HG02763 (cell line): ENCODE data around the gene NRBP1.
"Not testable (repeated sequence)": the region's sequence is repeated elsewhere in the genome, so short reads cannot be mapped to it uniquely, and the experiment has no call there.

Experiments used
- ATAC-seq: cut with Tn5 transposase; IDR thresholded peaks from one replicate; pipeline ENCODE4 v1.9.1; 2021; ENCODE audit warnings: mild to moderate bottlenecking, moderate library complexity; ENCODE audit not compliant: unreplicated experiment

NRBP1 gene

GRCh38 chr2:27421660-27422250, 6.7 kb upstream of the NRBP1 start:
- no peak for ATAC-seq

- ATAC-seq: no peak
These were observed 5.5 kb upstream of the NRBP1 start for GRCh38 chr2:27422958-27423357.

DNA sequence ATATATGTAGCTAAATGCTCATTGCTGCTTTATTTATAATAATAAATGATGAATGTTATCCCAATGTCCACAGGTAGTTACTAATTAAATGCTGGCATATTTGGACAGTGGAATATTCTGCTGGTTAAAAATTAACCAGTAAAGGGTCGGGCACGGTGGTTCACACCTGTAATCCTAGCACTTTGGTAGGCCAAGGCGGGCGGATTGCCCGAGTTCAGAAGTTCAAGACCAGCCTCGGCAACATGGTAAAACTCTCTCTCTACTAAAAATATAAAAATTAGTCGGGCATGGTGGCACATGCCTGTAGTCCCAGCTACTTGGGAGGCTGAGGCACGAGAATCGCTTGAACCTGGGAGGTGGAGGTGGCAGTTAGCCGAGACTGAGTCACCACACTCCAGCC, 3.4 kb upstream of the NRBP1 start:
- ATAC-seq: not testable (repeated sequence)

DNA sequence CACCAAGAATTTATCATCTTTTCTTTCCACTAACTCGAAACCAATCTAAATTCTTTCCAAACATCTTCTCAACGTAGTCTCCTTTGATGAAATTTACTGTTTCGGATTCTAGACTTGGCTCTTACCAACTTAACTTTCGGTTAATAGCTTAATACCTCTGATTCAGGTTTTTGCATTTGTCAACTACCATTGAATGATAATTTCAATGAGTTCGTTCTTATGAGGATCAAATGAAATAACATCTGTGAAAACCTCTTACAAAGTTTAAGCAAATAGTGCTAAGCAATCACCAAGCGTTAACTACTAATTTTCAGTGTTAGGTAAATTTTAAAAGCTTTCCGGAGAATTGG, 593 bp upstream of the NRBP1 start:
- ATAC-seq: no peak

DNA sequence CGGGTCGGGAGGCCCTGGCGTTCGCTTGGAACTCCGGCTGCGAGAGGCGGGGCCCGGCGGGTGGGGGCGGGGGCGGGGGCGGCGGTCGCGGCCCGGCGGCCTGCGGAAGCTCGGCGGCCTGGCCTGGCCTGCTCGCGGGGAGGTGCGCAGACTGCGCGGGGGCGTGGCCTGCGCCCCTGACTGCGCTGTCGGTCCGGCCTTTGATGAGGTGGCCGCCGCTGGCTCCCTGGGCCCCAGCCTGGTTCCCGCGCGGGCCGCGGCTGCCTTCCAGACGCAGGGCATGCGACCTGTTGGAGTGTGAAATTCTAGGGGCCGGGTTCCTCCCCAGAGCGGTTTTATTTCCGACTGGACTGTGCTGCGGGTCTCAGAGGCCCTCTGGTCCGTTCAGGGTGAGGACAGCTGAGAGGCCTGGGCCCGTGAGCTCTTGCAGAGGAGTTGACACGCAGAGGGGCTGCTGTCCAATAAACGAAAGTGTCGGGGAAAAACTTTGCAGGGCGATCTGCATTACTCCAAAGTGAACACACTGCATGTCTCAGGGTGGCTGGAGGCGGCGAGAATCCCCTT, 629 bp downstream of the NRBP1 start:
- peak; percentile 67 for ATAC-seq

DNA sequence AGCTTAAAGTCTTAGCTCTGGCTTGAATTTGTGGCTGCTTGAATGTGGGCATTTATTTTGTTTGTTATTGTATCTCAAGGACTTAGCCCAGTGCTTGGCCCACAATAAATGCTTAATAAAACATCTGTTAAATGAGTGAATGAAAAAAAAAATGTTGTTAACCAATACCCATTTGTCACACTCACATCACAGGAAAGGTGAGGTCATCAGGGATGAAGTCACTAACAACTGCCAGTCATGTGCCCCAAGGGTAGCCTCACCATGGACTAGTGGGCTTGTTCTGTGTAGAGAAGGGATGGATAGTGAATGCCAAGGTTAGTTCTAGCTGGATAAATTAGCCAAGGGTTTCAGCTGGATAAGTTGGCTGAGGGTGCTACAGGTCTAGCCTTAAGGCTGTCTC, 3.0 kb downstream of the NRBP1 start:
- no peak for ATAC-seq

- no peak for ATAC-seq
These were observed 7.2 kb downstream of the NRBP1 start for GRCh38 chr2:27435628-27436027.

- ATAC-seq: no peak
These were observed 12.9 kb downstream of the NRBP1 start for GRCh38 chr2:27441226-27441926.

DNA sequence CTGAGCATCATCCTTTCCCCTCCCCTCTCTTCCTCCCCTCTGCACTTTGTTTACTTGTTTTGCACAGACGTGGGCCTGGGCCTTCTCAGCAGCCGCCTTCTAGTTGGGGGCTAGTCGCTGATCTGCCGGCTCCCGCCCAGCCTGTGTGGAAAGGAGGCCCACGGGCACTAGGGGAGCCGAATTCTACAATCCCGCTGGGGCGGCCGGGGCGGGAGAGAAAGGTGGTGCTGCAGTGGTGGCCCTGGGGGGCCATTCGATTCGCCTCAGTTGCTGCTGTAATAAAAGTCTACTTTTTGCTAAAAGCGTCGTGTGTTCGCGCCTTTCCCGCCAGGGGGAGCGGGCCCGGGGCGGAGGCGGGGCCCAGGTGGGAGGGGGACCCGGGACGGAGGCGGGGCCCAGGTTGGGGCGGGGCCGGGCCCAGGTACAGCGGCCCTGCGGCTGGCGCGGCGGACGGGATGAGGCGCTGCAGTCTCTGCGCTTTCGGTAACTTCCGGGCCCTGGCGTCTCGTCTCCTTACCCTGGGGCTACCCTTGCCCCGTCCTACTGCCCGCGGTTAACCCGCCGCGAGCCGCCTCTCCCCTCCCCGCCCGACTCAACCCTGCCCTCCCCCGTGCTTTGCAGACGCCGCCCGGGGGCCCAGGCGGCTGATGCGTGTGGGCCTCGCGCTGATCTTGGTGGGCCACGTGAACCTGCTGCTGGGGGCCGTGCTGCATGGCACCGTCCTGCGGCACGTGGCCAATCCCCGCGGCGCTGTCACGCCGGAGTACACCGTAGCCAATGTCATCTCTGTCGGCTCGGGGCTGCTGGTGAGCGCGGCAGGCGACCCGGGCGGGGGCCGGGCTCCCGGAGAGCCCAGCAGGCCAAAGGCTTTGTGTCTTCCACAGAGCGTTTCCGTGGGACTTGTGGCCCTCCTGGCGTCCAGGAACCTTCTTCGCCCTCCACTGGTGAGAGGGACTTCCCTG, 13.8 kb downstream of the NRBP1 start, which contains the start of gene KRTCAP3:
KRTCAP3 (plus strand) TSS at position 424 of the 962 bp plus-strand sequence; CDS start at position 456, 32 bp downstream.
- ATAC-seq: no peak

DNA sequence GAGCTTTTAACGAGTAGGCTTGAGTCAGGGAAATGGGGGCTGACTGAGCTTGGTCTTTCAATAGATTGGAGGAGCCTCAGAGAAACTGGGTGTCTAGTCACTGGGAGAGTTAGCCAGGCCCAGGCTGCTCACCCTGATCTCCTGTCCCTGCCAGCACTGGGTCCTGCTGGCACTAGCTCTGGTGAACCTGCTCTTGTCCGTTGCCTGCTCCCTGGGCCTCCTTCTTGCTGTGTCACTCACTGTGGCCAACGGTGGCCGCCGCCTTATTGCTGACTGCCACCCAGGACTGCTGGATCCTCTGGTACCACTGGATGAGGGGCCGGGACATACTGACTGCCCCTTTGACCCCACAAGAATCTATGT, 14.5 kb downstream of the NRBP1 start:
- ATAC-seq: no peak

- no peak for ATAC-seq
These were observed 16.7 kb downstream of the NRBP1 start for GRCh38 chr2:27445155-27445554.

- no peak for ATAC-seq
These were observed 17.2 kb downstream of the NRBP1 start for GRCh38 chr2:27445615-27446014.

DNA sequence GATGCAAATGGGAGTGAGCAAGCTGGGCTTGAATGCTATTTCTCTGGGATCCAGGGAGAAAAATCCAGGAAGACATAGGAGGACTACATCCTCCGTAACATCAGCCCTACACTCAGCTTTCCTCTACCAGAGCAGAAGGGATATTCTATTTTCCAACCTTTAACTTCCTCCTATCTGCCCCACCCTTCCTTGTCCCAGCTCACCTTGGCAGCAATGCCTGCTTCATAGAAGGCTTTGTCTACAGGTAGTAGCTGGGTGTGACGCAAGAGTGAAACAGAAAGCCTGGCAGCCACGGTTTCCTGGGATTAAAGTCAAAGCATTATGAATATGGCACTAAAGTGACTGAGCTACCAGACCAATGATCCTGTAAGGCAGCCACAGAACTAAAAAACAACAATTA, 17.6 kb downstream of the NRBP1 start:
- no peak for ATAC-seq

- no peak for ATAC-seq
These were observed 19.9 kb downstream of the NRBP1 start for GRCh38 chr2:27448381-27448780.

DNA sequence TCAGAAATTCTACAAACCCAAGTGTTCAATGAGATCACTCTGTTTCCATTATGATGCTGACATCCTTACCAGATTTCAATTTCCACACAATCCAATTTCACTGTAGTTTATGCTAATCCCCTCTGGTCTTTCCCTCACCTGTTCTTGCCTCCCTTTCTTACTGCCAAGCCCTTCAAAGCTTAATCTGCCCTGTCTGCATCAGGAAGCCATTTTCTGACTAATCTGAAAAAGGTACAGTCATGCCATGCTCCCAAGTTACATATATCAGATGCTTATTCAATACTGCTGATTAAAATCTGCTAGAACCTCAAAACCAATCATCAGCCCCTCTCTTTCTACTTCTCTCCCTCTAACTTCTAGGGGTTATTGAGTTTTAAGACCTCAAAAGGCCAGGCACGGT, 22.7 kb downstream of the NRBP1 start:
- no peak for ATAC-seq

- ATAC-seq: no peak
These were observed 25.5 kb downstream of the NRBP1 start for GRCh38 chr2:27453968-27454367.

DNA sequence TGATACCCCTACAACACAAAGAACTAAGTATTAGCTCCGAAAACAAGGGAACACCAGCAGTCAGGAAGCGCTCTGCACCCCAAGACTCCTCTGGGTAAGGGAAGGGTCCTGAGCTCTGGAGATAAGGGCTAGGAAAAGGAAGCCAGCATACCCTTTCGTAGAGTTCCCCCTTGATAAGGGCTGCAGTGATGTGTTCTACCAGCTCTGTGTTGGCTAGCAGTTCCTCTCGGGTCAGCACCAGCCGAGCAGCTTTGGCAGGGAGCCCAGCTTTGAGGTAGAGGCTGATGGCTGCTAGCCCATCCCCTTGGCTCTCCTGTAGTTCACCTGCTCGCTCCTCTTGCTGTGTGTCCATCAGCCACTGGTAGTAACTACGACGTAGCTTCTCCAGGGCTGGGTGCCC, 32.7 kb downstream of the NRBP1 start:
- no peak for ATAC-seq

- no peak for ATAC-seq
These were observed 36.0 kb downstream of the NRBP1 start for GRCh38 chr2:27464443-27464842.

DNA sequence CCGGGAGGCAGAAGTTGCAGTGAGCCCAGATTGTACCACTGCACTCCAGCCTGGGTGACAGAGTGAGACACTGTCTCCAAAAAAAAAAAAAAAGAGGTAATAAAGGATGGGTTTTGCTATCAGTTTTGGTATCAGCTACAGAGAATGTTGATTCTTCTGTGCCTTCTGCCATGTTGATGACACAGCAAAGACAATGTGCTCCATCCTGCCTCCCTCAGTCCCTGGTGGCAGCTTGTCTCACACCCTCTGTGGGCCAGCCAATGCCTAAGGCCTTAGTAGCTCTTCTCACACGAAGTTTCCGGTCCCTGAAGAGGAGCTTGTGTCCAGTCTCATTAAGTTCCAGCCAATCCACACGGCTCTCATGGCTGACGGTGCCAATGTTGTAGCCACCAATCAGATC, 43.5 kb downstream of the NRBP1 start:
- ATAC-seq: no peak

DNA sequence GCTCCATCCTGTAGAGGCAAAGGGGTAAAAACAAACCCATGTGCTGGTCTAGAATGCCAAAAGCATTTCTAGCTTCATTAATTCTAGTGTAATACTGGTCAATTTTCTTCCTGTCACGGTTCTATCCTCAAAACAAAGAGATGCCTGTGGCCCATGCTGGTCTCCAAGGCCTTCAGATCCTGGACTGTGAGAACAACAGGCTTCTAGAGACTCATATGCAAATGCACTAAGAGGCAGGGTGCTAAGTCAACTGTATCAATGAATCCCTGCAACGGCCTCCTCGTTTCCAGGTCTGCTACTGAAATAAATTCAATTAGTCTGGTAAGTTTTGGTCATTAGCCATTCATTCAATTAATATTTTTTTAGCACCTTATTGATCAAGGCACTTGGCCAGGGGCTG, 57.1 kb downstream of the NRBP1 start:
- ATAC-seq: no peak

- no peak for ATAC-seq
These were observed 60.7 kb downstream of the NRBP1 start for GRCh38 chr2:27489118-27489497.
